ENCODE data around the gene INTS7. TPM values are rescaled to one million over a fixed set of nuclear protein-coding genes. Genes with fewer than 3 reads are reported as not detected.
"Not testable (repeated sequence)": the region's sequence is repeated elsewhere in the genome, so short reads cannot be mapped to it uniquely, and the experiment has no call there.

INTS7 gene
- total RNA-seq, 4 donors from 2014 or later = 6.7 to 11.0 (median 9.5) TPM

DNA sequence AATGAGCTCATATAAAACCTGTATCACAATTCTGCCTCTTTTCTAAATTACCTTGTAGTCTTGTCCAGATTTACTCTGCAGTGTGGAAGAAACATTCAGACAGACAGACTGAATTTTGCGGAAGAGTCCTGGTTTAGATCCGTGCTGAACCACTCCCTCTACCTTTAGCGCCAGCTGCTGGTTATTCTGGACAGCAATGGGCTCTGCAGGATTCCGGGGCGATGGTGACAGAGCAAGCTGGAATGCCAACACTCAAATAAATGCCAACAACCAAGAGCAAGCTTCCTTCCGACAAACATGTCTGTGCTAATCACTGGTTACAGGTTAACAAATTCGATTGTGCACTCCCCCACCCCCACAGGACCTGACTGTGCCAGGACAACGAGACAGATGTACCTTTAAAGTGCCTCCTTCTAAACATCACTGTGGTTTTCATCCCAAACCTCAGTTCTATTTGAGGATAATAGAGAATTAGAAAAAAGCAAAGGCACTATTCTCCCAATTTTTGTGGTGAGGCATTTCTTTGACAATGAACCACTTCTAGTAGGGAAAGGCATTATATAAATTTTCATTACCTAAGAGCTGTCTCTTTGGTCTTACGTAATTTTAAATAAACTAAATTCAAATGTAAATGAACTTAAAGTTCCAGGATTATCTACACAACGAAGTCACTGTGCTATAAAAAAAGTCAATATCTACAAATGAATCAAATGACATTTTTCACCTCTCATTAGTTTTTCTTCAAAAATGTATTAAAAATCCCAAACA is 90.4 kb downstream of the INTS7 start:
- TF ChIP-seq, protein P1, sequence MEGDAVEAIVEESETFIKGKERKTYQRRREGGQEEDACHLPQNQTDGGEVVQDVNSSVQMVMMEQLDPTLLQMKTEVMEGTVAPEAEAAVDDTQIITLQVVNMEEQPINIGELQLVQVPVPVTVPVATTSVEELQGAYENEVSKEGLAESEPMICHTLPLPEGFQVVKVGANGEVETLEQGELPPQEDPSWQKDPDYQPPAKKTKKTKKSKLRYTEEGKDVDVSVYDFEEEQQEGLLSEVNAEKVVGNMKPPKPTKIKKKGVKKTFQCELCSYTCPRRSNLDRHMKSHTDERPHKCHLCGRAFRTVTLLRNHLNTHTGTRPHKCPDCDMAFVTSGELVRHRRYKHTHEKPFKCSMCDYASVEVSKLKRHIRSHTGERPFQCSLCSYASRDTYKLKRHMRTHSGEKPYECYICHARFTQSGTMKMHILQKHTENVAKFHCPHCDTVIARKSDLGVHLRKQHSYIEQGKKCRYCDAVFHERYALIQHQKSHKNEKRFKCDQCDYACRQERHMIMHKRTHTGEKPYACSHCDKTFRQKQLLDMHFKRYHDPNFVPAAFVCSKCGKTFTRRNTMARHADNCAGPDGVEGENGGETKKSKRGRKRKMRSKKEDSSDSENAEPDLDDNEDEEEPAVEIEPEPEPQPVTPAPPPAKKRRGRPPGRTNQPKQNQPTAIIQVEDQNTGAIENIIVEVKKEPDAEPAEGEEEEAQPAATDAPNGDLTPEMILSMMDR (IDR thresholded peaks at IDR 0.05) = no peak
- DNase-seq (ENCODE audit: low spot score) (no peak), ATAC-seq (ENCODE audit: low FRiP score) (peak; percentile 78)

DNA sequence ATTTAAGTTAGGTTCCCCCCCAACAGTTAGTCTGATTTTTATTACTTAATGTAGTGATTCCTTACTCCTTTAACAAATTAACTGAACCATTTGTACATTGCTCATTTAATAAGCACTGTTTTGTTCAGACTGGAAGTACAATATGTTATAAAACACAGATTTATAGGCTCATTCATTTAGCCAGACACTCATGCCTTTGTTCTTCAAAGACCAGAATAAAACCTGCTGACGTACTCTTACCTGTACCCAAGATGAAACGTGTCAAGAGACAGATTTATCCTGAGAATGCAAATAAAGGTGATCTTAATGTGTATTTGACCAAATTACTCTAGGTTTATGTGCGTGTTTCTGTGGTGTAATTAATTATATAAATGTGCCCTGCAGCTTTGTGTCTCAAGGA is 92.8 kb downstream of the INTS7 start:
- DNase-seq (ENCODE audit: low spot score) (no peak), ATAC-seq (ENCODE audit: low FRiP score) (no peak)
- TF ChIP-seq, protein P1 (IDR thresholded peaks at IDR 0.05) = no peak

DNA sequence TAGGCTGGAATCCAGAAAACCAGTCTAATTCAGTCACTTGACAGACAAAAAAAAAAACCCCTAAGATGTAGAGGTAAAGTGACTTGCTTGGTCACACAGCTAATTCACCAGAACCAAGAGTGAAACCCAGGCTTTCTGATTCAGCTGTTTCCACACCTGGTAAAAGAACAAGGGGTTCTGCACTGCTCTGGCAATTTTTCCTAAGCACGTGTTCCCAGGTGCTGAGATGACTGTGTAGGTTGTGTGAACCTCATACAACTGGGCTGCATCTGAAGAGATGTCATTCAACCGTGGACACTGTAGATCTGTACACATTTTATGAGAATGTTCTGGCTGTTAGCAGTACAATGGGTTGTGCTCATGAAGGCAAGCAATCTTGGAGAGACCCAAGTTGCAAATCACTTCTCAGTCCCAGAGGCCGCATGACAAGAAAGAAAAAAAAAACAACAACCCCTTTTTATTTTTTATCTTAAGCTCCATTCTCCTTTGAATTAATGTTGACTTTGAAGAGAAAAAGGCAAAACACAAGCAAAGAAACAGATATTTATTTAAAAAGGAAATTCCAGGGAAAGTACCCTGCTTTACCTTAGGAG is 95.4 kb downstream of the INTS7 start:
- TF ChIP-seq, protein P1 (IDR thresholded peaks at IDR 0.05) = no peak
- ATAC-seq (ENCODE audit: low FRiP score) (no peak), DNase-seq (ENCODE audit: low spot score) (no peak)

DNA sequence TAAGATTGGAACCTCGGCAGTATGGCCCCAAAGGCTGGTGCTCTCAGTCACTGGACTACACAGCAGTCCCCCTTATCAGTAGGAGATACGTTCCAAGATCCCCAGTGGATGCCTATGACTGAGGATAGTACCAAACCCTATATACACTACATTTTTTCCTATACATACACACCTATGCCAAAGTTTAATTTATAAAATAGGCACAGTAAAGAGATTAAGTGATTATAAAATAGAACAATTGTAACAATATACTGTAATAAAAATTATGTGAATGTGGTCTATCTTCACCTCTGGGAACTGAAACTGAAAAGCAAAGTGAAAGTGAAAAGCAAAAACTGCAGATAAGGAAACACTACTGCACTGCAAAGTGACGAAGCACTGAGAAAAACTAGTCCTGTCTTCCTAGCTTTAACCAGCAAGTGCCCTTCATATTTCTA is 96.8 kb downstream of the INTS7 start:
- peak; percentile 59 for ATAC-seq (ENCODE audit: low FRiP score)
- no peak for DNase-seq (ENCODE audit: low spot score)
- TF ChIP-seq, protein P1 (IDR thresholded peaks at IDR 0.05) = no peak

DNA sequence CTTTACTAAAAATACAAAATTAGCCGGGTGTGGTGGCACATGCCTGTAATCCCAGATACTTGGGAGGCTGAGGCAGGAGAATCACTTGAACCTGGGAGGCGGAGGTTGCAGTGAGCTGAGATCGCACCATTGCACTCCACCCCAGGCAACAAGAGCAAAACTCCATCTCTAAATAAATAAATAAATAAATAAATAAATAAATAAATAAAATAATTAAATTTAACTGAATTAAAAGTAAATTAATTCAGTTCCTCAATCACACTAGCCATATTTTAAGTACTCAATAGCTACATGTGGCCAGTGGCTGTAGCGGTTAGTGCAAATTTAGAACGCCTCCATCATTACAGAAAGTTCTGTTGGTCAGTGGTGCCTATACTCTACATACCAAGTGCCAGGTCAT is 97.9 kb downstream of the INTS7 start:
- ATAC-seq (ENCODE audit: low FRiP score); DNase-seq (ENCODE audit: low spot score): not testable (repeated sequence)

DNA sequence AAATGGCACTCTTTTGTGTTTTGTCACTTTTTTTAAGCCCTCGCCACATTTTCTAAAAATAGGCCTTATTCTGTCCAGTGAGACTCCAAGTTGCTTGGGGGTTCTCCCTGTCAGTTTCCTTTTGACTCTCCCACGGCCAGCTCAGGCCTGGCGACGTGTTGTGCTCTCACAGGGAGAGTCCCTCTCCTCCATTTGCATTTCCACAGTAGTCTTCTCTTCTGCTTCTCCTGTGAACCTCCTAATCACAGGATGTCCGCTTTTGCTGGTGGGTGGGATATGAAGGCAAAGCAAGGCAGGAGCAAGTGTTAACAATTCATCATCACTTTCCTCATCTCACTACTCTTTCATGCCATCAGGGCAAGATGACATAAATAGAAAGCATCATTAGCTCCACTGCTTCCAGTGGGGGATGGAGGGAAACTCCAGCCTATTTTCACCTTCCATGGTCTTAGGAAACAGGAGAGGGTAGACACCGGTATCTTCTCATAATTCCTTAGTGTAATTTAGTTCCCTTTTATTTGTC is 99.8 kb downstream of the INTS7 start:
- DNase-seq (ENCODE audit: low spot score) (no peak), ATAC-seq (ENCODE audit: low FRiP score) (no peak)
- TF ChIP-seq, protein P1 (IDR thresholded peaks at IDR 0.05) = no peak

DNA sequence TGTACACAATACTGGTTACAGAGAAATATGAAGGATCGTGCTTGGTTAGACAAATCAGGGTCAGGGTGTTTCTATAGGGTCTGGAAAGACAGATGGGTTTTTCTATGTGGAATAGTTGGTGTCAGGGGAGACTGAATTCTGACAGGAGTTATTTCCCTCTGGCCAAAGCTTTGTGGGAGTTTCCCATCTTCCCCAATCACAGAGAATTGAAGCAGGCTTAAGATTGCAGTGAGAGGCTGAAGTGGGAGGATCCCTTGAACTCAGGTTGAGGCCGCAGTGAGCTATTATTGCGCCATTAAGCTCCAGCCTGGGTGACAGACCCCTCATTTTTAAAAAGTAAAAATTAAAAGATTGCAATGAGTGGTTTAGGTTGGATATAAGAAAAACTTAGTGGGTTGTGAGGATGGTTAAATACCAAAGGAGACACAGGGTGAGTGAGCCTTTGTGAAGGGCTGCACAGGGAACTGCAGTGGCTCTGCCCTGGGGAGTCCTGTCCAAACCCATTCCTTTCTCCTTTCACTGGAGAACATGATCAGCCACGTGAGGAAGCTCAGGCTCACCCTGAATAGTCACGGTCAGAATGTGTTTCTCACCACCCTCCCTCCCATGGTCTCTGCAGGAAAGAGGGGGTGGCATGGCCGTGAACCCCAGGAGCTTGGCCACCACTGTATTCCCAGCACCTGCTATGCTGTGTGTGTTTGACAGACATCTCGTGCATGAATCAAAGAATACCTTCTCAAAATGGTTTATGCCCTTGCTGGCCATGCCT is 101.2 kb downstream of the INTS7 start:
- ATAC-seq (ENCODE audit: low FRiP score) = no peak
- TF ChIP-seq, protein P1 (IDR thresholded peaks at IDR 0.05) = no peak

More for the DNA sequence above, 101.2 kb downstream of the INTS7 start:
- no peak for DNase-seq (ENCODE audit: low spot score)

Measured in omental fat pad (tissue), 4 donors.